ENCODE data around the gene DCST2.

GRCh38 chr1:155048449-155049334 is 15.1 kb upstream of the DCST2 start:
- TF ChIP-seq CTCF (IDR thresholded peaks at IDR 0.05), result no peak
- TF ChIP-seq POLR2A (IDR thresholded peaks at IDR 0.05), result no peak
